Measurements from ENCODE around the gene TNRC6B.

GRCh38 chr22:40196628-40197360, 19.1 kb downstream of the TNRC6B start:
- no peak for TF ChIP-seq CREB3 (CRISPR knock-in tag; IDR thresholded peaks at IDR 0.05)
- no peak for TF ChIP-seq ARID5B (CRISPR knock-in tag; IDR thresholded peaks at IDR 0.05)
- TF ChIP-seq ETV5 (CRISPR knock-in tag; IDR thresholded peaks at IDR 0.05; ENCODE audit: borderline replicate concordance), result no peak
- TF ChIP-seq TBP (CRISPR knock-in tag; IDR thresholded peaks at IDR 0.05), result no peak
- no peak for TF ChIP-seq NR2C2 (CRISPR knock-in tag; IDR thresholded peaks at IDR 0.05; ENCODE audit: borderline replicate concordance)
- no peak for TF ChIP-seq ZNF280B (CRISPR knock-in tag; IDR thresholded peaks at IDR 0.05; ENCODE audit: borderline replicate concordance)
